Gastrocnemius medialis (tissue), 4 donors: ENCODE results near the gene DGCR2. TPM values are rescaled to one million over a fixed set of nuclear protein-coding genes. Genes with fewer than 3 reads are reported as not detected.

Experiments
- ATAC-seq, 2 donors: fragments of 150-250 bp; one replicate each; pipeline ENCODE4 v1.9.1; 2016
- DNase-seq, 2 donors: peaks; one replicate each; pipeline ENCODE4 v3.0.0-alpha.2; 2019
- H3K27ac ChIP-seq, 4 donors: fragments of 200-600 bp; sonication (generic); 1 replicate in 1 of 4; 2 replicates in 3 of 4; pipeline ENCODE4 v1.5.1; 2016 to 2018; ENCODE audit warnings: mild to moderate bottlenecking in 2 of 4, moderate library complexity in 1 of 4
- H3K27me3 ChIP-seq, 3 donors: fragments of 200-600 bp; sonication (generic) in 2 of 3; 1 replicate in 1 of 3; 2 replicates in 2 of 3; pipeline versions ENCODE4 v1.5.1 to v1.6.0; 2016 to 2019; ENCODE audit warnings: mild to moderate bottlenecking in 1 of 3, moderate library complexity in 1 of 3
- H3K36me3 ChIP-seq, 2 donors: fragments of 200-600 bp; sonication (generic) in 1 of 2; one replicate each; pipeline ENCODE4 v1.5.1; 2017 to 2018
- H3K4me1 ChIP-seq, 2 donors: fragments of 200-600 bp; sonication (generic) in 1 of 2; one replicate each; pipeline ENCODE4 v1.5.1; 2016 to 2017; ENCODE audit warnings: mild to moderate bottlenecking in 2 of 2
- H3K4me3 ChIP-seq, 4 donors: fragments of 200-600 bp; sonication (generic) in 3 of 4; 1 replicate in 1 of 4; 2 replicates in 3 of 4; pipeline ENCODE4 v1.5.1; 2016 to 2019; ENCODE audit warnings: mild to moderate bottlenecking in 2 of 4
- H3K9me3 ChIP-seq, 3 donors: fragments of 200-600 bp; sonication (generic) in 2 of 3; 1 replicate in 1 of 3; 2 replicates in 2 of 3; pipeline ENCODE4 v1.5.1; 2016 to 2019
- CTCF ChIP-seq, 5 experiments: fragments of 450-650 bp in 3 of 5; fragments of 200-600 bp in 2 of 5; sonication (generic) in 2 of 5; IDR thresholded peaks in 4 of 5; conservative IDR thresholded peaks in 1 of 5; 1 replicate in 4 of 5; 2 replicates in 1 of 5; pipeline ENCODE4 v1.5.1; 2016 to 2019; ENCODE audit warnings: antibody characterized with exemption in 5 of 5, mild to moderate bottlenecking in 3 of 5, moderate library complexity in 3 of 5
- POLR2A ChIP-seq, 2 donors: fragments of 450-650 bp; IDR thresholded peaks; one replicate each; pipeline ENCODE4 v1.6.1; 2017; ENCODE audit warnings: antibody characterized with exemption in 2 of 2, mild to moderate bottlenecking in 2 of 2, moderate library complexity in 2 of 2
- in situ Hi-C, 4 donors: fragments of 200-750 bp; cut with MboI; loops; one replicate each; pipeline versions ENCODE4 v1.15.0 to v1.8.0; 2017; ENCODE audit warnings: low sequenced_read_pairs in 4 of 4
- intact Hi-C: fragments of 100-400 bp; cut with DNase I; formaldehyde crosslinking; loops from one replicate; pipeline ENCODE4 v1.15.1; 2023; ENCODE audit warnings: low total_unique reads
- total RNA-seq, 4 donors: library from RNA; depleted of rRNA; stranded (reverse); fragments of >200 nt; gene quantifications; one replicate each; pipeline versions ENCODE4 v1.1.0 to v1.2.3, GENCODE V29; 2016

The DGCR2 gene
- total RNA-seq, 4 donors from 2014 or later: 30.0 to 72.7 (median 43.5) TPM

DNA sequence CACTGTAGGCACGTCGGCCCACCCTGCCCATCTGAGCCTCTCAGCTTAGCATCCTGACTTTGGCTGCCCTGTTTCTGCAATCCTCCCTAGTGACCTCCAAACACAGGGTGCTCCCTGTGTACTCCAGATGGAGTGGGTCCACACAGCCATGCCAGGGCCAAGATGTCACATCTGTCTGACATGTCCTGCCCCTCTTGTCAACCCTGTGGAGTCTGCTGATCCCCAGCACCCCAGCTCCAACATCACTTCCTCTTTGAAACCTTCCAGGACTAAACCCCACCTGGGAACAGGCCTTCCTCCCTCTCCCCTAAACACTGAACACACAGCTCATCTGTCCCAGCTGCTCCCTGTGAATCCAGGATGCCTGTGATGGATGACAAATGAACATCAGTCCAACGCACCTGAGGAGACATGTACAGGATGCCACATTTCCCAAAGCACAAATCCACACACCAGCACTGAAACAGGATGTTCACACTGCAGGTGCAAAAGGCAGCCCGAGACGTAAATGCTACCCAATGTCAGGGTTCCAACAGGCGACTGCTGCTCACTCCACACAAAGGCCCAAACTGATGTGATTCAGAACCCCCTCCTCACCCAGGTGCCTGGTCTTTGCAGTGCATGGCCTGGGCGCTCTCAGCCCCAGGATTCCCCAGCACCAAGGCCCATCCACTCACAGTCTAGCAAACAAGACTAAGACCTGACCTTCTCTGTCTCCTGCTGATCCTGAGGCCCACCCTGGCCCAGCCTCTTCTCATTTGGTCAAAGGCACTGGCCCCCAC lies 6.9 kb upstream of the DGCR2 start:
- intact Hi-C loops: no loop called here
- Histone ChIP-seq H3K9me3 (no peaks in the 10 kb centered on the region), H3K36me3 (peaks cover 0 to 13% of the 10 kb centered on the region in 2 donors), H3K4me1 (no peaks in the 10 kb centered on the region), H3K27ac (no peak overlapping the region), H3K4me3 (no peak overlapping the region), H3K27me3 (no peaks in the 10 kb centered on the region)
- no peak for ATAC-seq
- in situ Hi-C loops: loop anchor here in 1 of 4 donors (25.0 kb wide), 1 partner anchor 508 kb away; no protein-coding TSS in a partner anchor
- DNase-seq: no peak
- TF ChIP-seq CTCF (IDR thresholded peaks at IDR 0.05 in 4 of 5, conservative IDR thresholded peaks at IDR 0.05 in 1 of 5): no peak
- TF ChIP-seq POLR2A (IDR thresholded peaks at IDR 0.05): no peak

DNA sequence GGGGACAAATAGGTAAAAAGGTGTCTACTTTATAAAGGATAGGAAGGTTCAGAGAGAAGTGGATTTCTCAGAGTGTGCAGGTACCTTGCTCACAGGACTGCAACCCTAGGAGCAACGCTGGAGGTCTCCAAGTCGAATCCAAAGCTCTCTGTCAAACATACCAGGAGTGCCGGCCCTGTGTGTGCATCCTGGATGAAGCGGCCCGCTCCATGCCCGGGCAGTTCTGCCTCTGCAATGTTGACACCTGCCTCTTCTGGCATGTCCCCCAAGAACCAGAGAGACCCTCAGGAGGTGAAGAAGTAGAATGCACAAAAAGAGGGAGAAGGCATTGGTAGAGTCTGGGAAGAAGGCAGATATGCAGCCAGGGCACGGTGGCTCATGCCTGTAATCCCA lies 5.8 kb upstream of the DGCR2 start:
- ATAC-seq: no peak
- Histone ChIP-seq H3K36me3 (peaks cover 0 to 2% of the 10 kb centered on the region in 2 donors), H3K4me1 (peaks cover 2% of the 10 kb centered on the region in 2 donors), H3K9me3 (no peaks in the 10 kb centered on the region), H3K27ac (no peak overlapping the region), H3K27me3 (no peaks in the 10 kb centered on the region), H3K4me3 (no peak overlapping the region)
- in situ Hi-C loops: loop anchor here in 1 of 4 donors (25.0 kb wide), 1 partner anchor 509 kb away; no protein-coding TSS in a partner anchor
- TF ChIP-seq POLR2A (IDR thresholded peaks at IDR 0.05) (no peak), CTCF (IDR thresholded peaks at IDR 0.05 in 4 of 5, conservative IDR thresholded peaks at IDR 0.05 in 1 of 5) (no peak)
- DNase-seq: no peak
- intact Hi-C loops: no loop called here

GRCh38 chr22:19127329-19128008 lies 5.3 kb upstream of the DGCR2 start:
- in situ Hi-C loops (loop anchor here in 1 of 4 donors (25.0 kb wide), 1 partner anchor 510 kb away; no protein-coding TSS in a partner anchor), intact Hi-C loops (no loop called here)
- H3K9me3 ChIP-seq: no peaks in the 10 kb centered on the region
- no peaks in the 10 kb centered on the region for H3K36me3 ChIP-seq
- DNase-seq (no peak), ATAC-seq (no peak)
- no peak overlapping the region for H3K4me3 ChIP-seq
- no peak overlapping the region for H3K27ac ChIP-seq
- H3K27me3 ChIP-seq: no peaks in the 10 kb centered on the region
- H3K4me1 ChIP-seq: peaks cover 5 to 6% of the 10 kb centered on the region in 2 donors
- TF ChIP-seq POLR2A (IDR thresholded peaks at IDR 0.05) (no peak), CTCF (IDR thresholded peaks at IDR 0.05 in 4 of 5, conservative IDR thresholded peaks at IDR 0.05 in 1 of 5) (no peak)

GRCh38 chr22:19126309-19127273 lies 4.4 kb upstream of the DGCR2 start:
- Histone ChIP-seq H3K9me3 (no peaks in the 10 kb centered on the region), H3K27me3 (no peaks in the 10 kb centered on the region), H3K27ac (no peak overlapping the region), H3K4me3 (no peak overlapping the region), H3K4me1 (peaks cover 5 to 6% of the 10 kb centered on the region in 2 donors), H3K36me3 (no peaks in the 10 kb centered on the region)
- in situ Hi-C loops: loop anchor here in 1 of 4 donors (25.0 kb wide), 1 partner anchor 511 kb away; no protein-coding TSS in a partner anchor
- intact Hi-C loops: no loop called here
- DNase-seq (no peak), ATAC-seq (no peak)
- TF ChIP-seq CTCF (IDR thresholded peaks at IDR 0.05 in 4 of 5, conservative IDR thresholded peaks at IDR 0.05 in 1 of 5): no peak
- TF ChIP-seq POLR2A (IDR thresholded peaks at IDR 0.05): no peak
